Measurements from ENCODE around the gene PDXK. TPM values are rescaled to one million over a fixed set of nuclear protein-coding genes. Genes with fewer than 3 reads are reported as not detected.

Gene PDXK
- total and polyA plus RNA-seq, 5 experiments from 2014 or later: 27.1 to 60.6 (median 36.0) TPM

GRCh38 chr21:43731891-43732711 lies 13.2 kb downstream of the PDXK start:
- POLR2A ChIA-PET: no interaction called here
- no peaks in the 10 kb centered on the region for H3K36me3 Mint-ChIP-seq
- ATAC-seq (no peak), DNase-seq (no peak)
- H3K27ac Mint-ChIP-seq: peak overlapping the region in 8 of 10 donors; percentile 41 to 95 (median 82)
- no peaks in the 10 kb centered on the region for H3K9me3 Mint-ChIP-seq
- peak overlapping the region in 1 of 10 donors; percentile 23 for H3K4me3 Mint-ChIP-seq
- no peaks in the 10 kb centered on the region for H3K27me3 Mint-ChIP-seq
- H3K4me1 Mint-ChIP-seq: peaks cover 32 to 65% (median 52%) of the 10 kb centered on the region in 4 donors

- peaks cover 0 to 2% (median 0%) of the 10 kb centered on the region in 3 donors for H3K36me3 Mint-ChIP-seq
- peak overlapping the region in 3 of 10 donors; percentile 91 to 95 (median 93) for H3K27ac Mint-ChIP-seq
- peaks cover 28 to 55% (median 43%) of the 10 kb centered on the region in 4 donors for H3K4me1 Mint-ChIP-seq
- peak in 4 of 10 donors; percentile 30 to 58 (median 36) for DNase-seq
- peak in 1 of 2 donors; percentile 44 for ATAC-seq
- H3K4me3 Mint-ChIP-seq: peak overlapping the region in 4 of 10 donors; percentile 60 to 68 (median 63)
- no peaks in the 10 kb centered on the region for H3K9me3 Mint-ChIP-seq
- POLR2A ChIA-PET: no interaction called here
- no peaks in the 10 kb centered on the region for H3K27me3 Mint-ChIP-seq
Observed at GRCh38 chr21:43733060-43733459, 14.1 kb downstream of the PDXK start.

- POLR2A ChIA-PET: no interaction called here
- peak overlapping the region in 5 of 10 donors; percentile 48 to 83 (median 65) for H3K4me3 Mint-ChIP-seq
- H3K4me1 Mint-ChIP-seq: peaks cover 24 to 50% (median 37%) of the 10 kb centered on the region in 4 donors
- H3K27me3 Mint-ChIP-seq: no peaks in the 10 kb centered on the region
- peaks cover 0 to 6% (median 0%) of the 10 kb centered on the region in 3 donors for H3K36me3 Mint-ChIP-seq
- peak overlapping the region in 7 of 10 donors; percentile 53 to 95 (median 87) for H3K27ac Mint-ChIP-seq
- peak in 2 of 10 donors; percentile 30 to 39 for DNase-seq
- no peaks in the 10 kb centered on the region for H3K9me3 Mint-ChIP-seq
- ATAC-seq: peak in 1 of 2 donors; percentile 32
Observed at GRCh38 chr21:43733529-43734071, 14.7 kb downstream of the PDXK start.

- DNase-seq (no peak), ATAC-seq (peak; percentile 22 to 25)
- peak overlapping the region in 6 of 10 donors; percentile 30 to 83 (median 57) for H3K4me3 Mint-ChIP-seq
- H3K36me3 Mint-ChIP-seq: peaks cover 0 to 8% (median 0%) of the 10 kb centered on the region in 3 donors
- H3K27ac Mint-ChIP-seq: peak overlapping the region in 6 of 10 donors; percentile 73 to 95 (median 88)
- POLR2A ChIA-PET: no interaction called here
- no peaks in the 10 kb centered on the region for H3K27me3 Mint-ChIP-seq
- no peaks in the 10 kb centered on the region for H3K9me3 Mint-ChIP-seq
- peaks cover 25 to 44% (median 31%) of the 10 kb centered on the region in 4 donors for H3K4me1 Mint-ChIP-seq
Observed at GRCh38 chr21:43734131-43734927, 15.4 kb downstream of the PDXK start.

- H3K27me3 Mint-ChIP-seq: no peaks in the 10 kb centered on the region
- POLR2A ChIA-PET: no interaction called here
- no peak for DNase-seq
- H3K27ac Mint-ChIP-seq: peak overlapping the region in 3 of 10 donors; percentile 40 to 84 (median 83)
- no peak for ATAC-seq
- H3K36me3 Mint-ChIP-seq: peaks cover 0 to 8% (median 0%) of the 10 kb centered on the region in 3 donors
- peak overlapping the region in 6 of 10 donors; percentile 20 to 65 (median 46) for H3K4me3 Mint-ChIP-seq
- H3K4me1 Mint-ChIP-seq: peaks cover 22 to 40% (median 26%) of the 10 kb centered on the region in 4 donors
- H3K9me3 Mint-ChIP-seq: no peaks in the 10 kb centered on the region
Observed at GRCh38 chr21:43734928-43735229, 15.9 kb downstream of the PDXK start.

GRCh38 chr21:43735236-43736091 lies 16.5 kb downstream of the PDXK start:
- Mint-ChIP-seq H3K27me3 (no peaks in the 10 kb centered on the region), H3K4me1 (peaks cover 22 to 35% (median 26%) of the 10 kb centered on the region in 4 donors), H3K9me3 (no peaks in the 10 kb centered on the region), H3K27ac (peak overlapping the region in 3 of 10 donors; percentile 25 to 83 (median 43)), H3K4me3 (peak overlapping the region in 5 of 10 donors; percentile 14 to 64 (median 30)), H3K36me3 (peaks cover 0 to 8% (median 0%) of the 10 kb centered on the region in 3 donors)
- ATAC-seq (no peak), DNase-seq (no peak)
- POLR2A ChIA-PET: interaction anchor here (0.9 kb wide), 1 partner anchor 16 kb away, joined by 6 read pairs; no protein-coding TSS in a partner anchor

- Mint-ChIP-seq H3K4me3 (no peak overlapping the region), H3K9me3 (no peaks in the 10 kb centered on the region), H3K4me1 (peaks cover 19 to 35% (median 25%) of the 10 kb centered on the region in 4 donors), H3K27me3 (no peaks in the 10 kb centered on the region), H3K36me3 (peaks cover 0 to 8% (median 0%) of the 10 kb centered on the region in 3 donors), H3K27ac (peak overlapping the region in 3 of 10 donors; percentile 5 to 77 (median 33))
- POLR2A ChIA-PET: interaction anchor here (0.9 kb wide), 1 partner anchor 17 kb away, joined by 6 read pairs; no protein-coding TSS in a partner anchor
- DNase-seq (no peak), ATAC-seq (no peak)
Observed at GRCh38 chr21:43736224-43736883, 17.4 kb downstream of the PDXK start.

- H3K4me1 Mint-ChIP-seq: peaks cover 16 to 31% (median 22%) of the 10 kb centered on the region in 4 donors
- peaks cover 0 to 8% (median 0%) of the 10 kb centered on the region in 3 donors for H3K36me3 Mint-ChIP-seq
- ATAC-seq (no peak), DNase-seq (no peak)
- H3K27ac Mint-ChIP-seq: no peak overlapping the region
- POLR2A ChIA-PET: no interaction called here
- H3K9me3 Mint-ChIP-seq: no peaks in the 10 kb centered on the region
- H3K27me3 Mint-ChIP-seq: no peaks in the 10 kb centered on the region
- H3K4me3 Mint-ChIP-seq: no peak overlapping the region
Observed at GRCh38 chr21:43737158-43737950, 18.4 kb downstream of the PDXK start.

GRCh38 chr21:43739621-43740435 lies 20.9 kb downstream of the PDXK start:
- peak overlapping the region in 1 of 10 donors; percentile 83 for H3K27ac Mint-ChIP-seq
- no peaks in the 10 kb centered on the region for H3K27me3 Mint-ChIP-seq
- H3K4me1 Mint-ChIP-seq: peaks cover 3 to 12% (median 9%) of the 10 kb centered on the region in 4 donors
- no peak overlapping the region for H3K4me3 Mint-ChIP-seq
- no peaks in the 10 kb centered on the region for H3K9me3 Mint-ChIP-seq
- DNase-seq (no peak), ATAC-seq (peak in 1 of 2 donors; percentile 32)
- POLR2A ChIA-PET: no interaction called here
- H3K36me3 Mint-ChIP-seq: peaks cover 0 to 13% (median 0%) of the 10 kb centered on the region in 3 donors

GRCh38 chr21:43740497-43741156 lies 21.7 kb downstream of the PDXK start:
- H3K4me3 Mint-ChIP-seq: peak overlapping the region in 3 of 10 donors; percentile 33 to 53 (median 39)

More at GRCh38 chr21:43740497-43741156, 21.7 kb downstream of the PDXK start:
- Mint-ChIP-seq H3K4me1 (peaks cover 0 to 7% (median 6%) of the 10 kb centered on the region in 4 donors), H3K9me3 (no peaks in the 10 kb centered on the region), H3K27ac (peak overlapping the region in 3 of 10 donors; percentile 73 to 95 (median 83)), H3K36me3 (peaks cover 0 to 19% (median 0%) of the 10 kb centered on the region in 3 donors), H3K27me3 (no peaks in the 10 kb centered on the region)
- ATAC-seq (peak in 1 of 2 donors; percentile 70), DNase-seq (peak in 2 of 10 donors; percentile 39 to 48)
- POLR2A ChIA-PET: no interaction called here

All from naive thymus-derived CD8-positive, alpha-beta T cell (primary cell).